HG03139 (cell line): ENCODE results near the gene ZMYND10.

Source experiments
- ATAC-seq: cut with Tn5 transposase; IDR thresholded peaks from one replicate; pipeline ENCODE4 v1.9.1; 2021; ENCODE audit not compliant: unreplicated experiment

ZMYND10 gene

GRCh38 chr3:50350213-50350526 is 4.6 kb upstream of the ZMYND10 start:
- ATAC-seq = no peak

DNA sequence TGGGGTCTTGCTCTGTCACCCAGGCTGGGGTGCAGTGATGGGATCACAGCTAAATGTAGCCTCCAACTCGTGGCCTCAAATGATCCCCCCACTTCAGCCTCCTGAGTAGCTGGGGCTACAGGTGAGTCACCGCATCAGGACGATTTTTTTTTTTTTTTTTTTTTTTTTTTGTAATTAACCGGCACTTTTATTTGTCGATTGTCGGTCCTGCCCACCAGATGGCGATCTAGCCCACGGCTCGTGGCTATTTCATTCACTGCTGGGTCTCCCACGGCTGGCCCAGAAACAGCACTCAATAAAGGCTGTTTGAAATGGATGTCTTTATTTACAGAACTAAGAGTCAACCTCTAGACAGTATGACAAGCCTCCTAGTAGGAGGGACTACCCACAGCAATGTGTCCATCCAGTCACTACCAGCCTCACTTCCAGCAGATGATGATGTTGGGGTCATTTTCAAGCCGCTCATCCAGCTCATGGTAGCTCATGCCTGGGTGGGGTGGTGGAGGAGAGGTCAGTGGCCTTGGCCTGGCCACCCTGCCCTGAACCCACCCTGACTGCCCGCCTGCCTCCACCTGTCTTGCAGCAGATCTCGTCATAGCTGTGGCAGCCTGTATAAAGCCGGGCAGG is 1.8 kb upstream of the ZMYND10 start:
- ATAC-seq = no peak

- no peak for ATAC-seq
These were observed 524 bp downstream of the ZMYND10 start for GRCh38 chr3:50345008-50345407.

DNA sequence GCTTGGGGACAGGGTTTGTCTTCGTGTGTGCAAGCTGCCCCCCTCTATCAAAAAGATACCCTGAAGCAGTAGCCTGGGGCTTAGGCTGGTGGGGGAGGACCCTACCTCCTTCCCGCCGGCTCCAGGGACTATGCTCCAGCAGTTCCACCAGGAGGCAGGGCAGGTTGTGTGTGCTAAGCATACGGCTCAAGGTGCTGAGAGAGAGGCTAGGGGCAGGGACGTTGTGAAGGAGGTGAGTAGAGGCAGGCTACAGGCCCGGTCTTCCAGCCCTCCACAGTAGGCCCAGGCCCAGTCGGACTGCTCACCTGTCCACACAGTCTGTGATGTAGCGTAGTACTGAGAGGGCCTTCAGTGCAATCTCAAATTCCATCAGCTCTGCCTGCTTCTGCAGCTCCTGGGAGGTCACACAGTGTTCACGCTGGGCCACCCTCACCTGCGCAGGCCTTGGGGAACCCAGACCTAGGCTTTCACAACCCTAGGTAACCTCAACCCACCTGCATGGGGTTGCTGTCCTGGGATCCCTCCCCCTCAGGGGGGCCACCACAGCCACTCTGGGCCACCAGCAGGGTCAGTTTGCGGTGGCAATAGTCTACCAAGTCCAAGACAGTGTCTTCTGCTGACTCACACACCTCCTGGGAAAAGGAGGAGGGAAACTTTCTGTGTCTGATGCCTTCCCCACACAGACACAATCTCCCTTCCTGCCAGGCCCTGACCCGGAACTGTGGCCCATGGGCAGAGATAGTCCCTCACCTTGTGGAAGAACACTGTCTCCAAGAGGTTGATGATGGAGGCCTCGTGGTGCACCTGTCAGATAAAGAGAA is 2.5 kb downstream of the ZMYND10 start:
- ATAC-seq = no peak

DNA sequence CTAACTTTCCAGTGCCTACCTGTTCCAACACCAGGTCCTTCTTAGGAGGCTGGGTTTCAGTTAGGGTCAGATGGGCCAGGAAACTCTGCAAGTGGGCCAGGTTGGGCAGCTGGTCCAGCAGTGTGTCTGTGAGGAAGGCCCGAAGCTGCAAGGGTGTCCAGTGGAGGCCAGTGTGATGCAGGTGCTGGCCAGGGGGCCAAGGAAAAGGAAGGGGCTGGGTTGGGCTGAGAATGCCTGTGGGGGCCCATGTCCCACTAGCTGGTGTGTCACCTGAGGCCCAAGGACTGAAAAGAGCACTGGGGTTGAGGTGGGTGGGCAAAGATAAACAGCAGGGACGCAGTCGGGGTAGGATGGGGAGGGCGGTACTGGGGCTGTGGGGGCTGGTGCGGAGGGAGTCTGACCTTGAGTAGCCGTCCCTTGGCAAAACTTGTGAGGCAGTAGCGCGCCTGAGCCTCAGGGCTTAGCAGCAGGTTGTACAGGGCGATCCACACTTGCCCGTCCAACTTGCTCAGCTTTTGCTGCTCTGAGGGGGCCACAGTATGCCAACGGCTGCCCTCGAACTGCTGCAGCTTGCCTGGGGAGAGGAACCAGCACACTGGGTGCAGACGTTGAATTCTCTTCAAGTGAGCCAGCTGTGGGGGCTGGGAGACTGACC is 3.4 kb downstream of the ZMYND10 start:
- ATAC-seq = no peak

DNA sequence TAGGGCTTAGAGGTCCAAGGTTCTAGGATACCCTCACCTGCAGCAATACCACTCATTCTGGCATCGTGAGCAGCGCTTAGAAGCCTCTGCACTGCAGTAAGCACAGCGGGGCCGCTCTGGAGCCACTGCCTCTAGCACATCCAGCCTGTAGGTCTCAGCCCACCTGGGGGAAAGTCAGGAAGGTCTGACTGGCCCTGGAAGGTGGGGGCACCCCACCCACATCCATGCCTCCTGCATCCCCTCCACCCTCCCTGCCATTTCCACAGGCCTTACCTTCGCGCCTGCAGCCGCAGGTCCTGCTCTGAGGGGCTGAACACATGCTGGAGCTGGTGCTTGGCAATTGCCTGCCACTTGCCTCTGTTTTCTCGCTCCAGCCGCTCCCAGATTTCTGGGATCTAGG is 4.0 kb downstream of the ZMYND10 start:
- no peak for ATAC-seq

- ATAC-seq = peak; percentile 23
These were observed 4.8 kb downstream of the ZMYND10 start, which contains the start of gene RASSF1 for GRCh38 chr3:50340448-50341329. Gene RASSF1, minus strand, starts transcription at chr3:50340836. Its CDS starts 31 bp downstream, at chr3:50340805.

- no peak for ATAC-seq
These were observed 5.4 kb downstream of the ZMYND10 start for GRCh38 chr3:50340147-50340447.

GRCh38 chr3:50339485-50340146 is 5.9 kb downstream of the ZMYND10 start:
- ATAC-seq = no peak

- no peak for ATAC-seq
These were observed 6.6 kb downstream of the ZMYND10 start for GRCh38 chr3:50338965-50339364.

DNA sequence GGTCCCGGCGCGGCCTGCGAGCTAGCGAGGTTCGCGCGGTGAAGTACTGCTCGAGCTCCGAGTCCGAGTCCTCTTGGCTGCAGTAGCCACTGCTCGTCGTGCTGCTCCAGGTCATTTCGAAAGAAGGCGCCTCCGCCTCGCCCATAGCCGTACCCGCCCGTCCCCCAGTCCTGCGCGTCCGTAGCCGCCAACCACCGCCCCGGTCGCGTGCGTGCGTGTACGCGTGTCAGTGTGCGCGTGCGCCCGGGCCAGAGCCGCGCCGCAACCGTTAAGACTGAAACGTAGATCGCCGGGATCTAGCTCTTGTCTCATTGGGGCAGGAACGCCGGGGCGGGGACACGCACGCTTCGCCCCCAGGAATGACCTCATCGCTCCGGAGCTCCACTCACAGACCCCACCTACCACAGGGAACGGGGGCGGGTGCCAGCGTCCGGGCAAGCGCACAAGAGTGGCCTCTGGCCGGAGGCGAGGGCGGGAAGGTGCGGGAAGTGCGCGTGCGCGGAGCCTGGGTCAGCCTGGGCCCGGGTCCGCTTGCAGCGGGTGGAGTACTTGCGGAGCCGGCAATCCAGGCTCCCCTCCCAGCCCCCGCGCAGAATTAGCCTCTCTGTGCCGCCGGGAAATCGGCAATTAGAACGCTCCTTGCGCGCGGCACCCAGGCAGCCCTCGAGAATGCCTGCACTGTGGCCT is 8.2 kb downstream of the ZMYND10 start:
- peak; percentile 75 for ATAC-seq

DNA sequence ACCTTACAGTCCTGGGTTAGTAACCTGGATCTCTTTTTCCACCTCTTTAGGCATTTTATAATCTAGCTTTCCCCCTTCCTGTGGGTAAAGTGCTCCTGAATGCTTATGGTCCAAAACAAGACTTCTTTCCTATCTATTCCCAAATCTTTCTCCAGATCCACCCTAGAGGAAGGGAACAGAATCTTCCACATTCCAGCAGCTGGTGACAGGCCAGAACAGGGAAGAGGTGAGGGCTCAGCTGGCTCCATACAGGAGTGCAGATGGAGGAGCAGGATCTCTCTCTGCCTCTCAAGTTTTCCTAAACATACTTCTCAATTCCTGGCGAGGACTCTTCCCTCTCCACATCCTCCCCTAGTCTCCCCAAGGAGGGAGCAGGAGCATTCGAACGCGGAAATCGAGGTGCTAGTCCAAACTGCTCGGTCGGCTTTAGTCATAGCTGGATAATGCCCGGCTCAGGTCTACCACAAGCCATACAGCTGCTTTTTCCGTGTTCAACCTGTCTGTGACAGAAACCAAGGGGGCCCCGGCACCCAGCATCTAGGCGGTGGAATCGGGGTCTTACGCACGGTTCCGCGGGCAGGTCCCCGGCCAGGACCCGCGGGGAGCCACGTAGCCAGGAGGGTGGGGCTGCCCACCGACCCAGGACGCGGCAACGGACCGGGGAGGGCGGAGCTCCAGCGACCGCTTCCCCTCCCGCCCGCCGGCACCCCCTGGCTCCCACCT is 8.9 kb downstream of the ZMYND10 start:
- peak; percentile 4 for ATAC-seq

DNA sequence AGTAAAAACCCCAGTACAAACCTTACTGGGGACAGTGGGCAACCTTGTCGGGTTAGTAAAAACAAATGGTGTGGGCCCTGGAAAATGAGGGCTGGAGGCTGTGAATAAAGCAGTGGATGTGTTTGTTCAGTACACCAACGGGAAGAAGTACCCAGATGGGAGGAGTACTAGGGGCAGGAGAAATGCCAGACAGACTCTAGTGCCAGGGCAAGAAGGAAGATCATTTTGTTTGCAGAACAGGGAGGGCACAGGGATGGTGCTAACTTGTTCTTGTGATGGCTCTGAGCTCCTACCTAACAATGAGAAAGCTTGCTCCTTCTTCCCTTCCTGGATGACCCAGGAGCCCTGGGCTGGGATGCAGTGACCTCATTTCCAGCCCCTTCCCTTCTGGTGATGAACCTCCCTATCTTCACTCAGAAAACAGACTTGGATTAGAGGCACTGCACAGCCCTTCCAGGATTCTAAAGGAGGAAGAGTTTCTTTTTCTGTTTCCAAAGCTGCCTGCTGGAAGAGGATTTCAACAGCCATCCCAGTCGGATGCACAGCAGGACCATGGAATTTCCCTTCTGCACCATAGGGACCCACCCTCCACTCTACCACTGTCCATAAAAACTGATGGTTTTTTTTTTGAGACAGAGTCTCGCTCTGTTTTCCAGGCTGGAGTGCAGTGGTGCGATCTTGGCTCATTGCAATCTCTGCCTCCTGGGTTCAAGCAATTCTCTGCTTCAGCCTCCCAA is 11.0 kb downstream of the ZMYND10 start:
- no peak for ATAC-seq

GRCh38 chr3:50333744-50334328 is 11.7 kb downstream of the ZMYND10 start:
- no peak for ATAC-seq

DNA sequence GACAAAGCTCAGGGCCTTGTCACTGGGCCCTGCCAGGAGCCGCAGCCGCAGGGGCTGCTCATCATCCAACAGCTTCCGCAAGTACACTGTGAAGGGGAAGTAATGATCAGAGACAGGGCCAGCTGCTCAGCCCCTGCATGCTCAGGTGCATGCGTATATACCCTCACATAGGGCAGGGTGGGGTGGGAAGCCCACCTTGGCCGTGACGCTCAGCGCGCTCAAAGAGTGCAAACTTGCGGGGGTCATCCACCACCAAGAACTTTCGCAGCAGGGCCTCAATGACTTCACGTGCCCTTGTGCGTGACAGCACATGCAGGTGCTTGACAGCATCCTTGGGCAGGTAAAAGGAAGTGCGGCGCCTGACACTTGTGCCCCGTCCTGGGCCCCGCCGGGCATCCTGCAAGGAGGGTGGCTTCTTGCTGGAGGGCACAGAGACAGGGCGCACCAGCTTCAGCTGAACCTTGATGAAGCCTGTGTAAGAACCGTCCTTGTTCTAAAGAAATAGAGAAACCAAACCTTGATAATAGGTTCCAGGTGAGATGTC is 14.1 kb downstream of the ZMYND10 start:
- ATAC-seq = no peak

- ATAC-seq = no peak
These were observed 15.2 kb downstream of the ZMYND10 start for GRCh38 chr3:50330330-50330729.

- peak; percentile 75 for ATAC-seq
These were observed 17.4 kb downstream of the ZMYND10 start, which contains the start of gene TUSC2 for GRCh38 chr3:50327943-50328691. Gene TUSC2, minus strand, starts transcription at chr3:50328223. Its CDS starts 124 bp downstream, at chr3:50328099.
